ENCODE measurements around the gene FAM3C.
"Not testable (repeated sequence)": the region's sequence is repeated elsewhere in the genome, so short reads cannot be mapped to it uniquely, and the experiment has no call there.

The FAM3C gene

GRCh38 chr7:121428855-121429489, 32.9 kb upstream of the FAM3C start:
- Mint-ChIP-seq H3K27ac (no peak overlapping the region), H3K27me3 (peaks cover 9% of the 10 kb centered on the region), H3K4me3 (no peak overlapping the region), H3K4me1 (peaks cover 2% of the 10 kb centered on the region), H3K36me3 (ENCODE audit: low read depth) (no peaks in the 10 kb centered on the region), H3K9me3 (no peaks in the 10 kb centered on the region)
- DNase-seq: no peak
- no peak for ATAC-seq

- not testable (repeated sequence) for H3K36me3 Mint-ChIP-seq (ENCODE audit: low read depth); H3K27ac Mint-ChIP-seq; ATAC-seq; H3K4me1 Mint-ChIP-seq; H3K27me3 Mint-ChIP-seq; H3K9me3 Mint-ChIP-seq; H3K4me3 Mint-ChIP-seq; DNase-seq
Observed at GRCh38 chr7:121421743-121422142, 25.6 kb upstream of the FAM3C start.

GRCh38 chr7:121420976-121421375, 24.9 kb upstream of the FAM3C start:
- no peaks in the 10 kb centered on the region for H3K4me1 Mint-ChIP-seq
- no peaks in the 10 kb centered on the region for H3K36me3 Mint-ChIP-seq (ENCODE audit: low read depth)
- H3K27me3 Mint-ChIP-seq: peaks cover 10% of the 10 kb centered on the region
- H3K9me3 Mint-ChIP-seq: no peaks in the 10 kb centered on the region
- DNase-seq (no peak), ATAC-seq (no peak)
- H3K27ac Mint-ChIP-seq: no peak overlapping the region
- H3K4me3 Mint-ChIP-seq: no peak overlapping the region

- no peaks in the 10 kb centered on the region for H3K4me1 Mint-ChIP-seq
- H3K27me3 Mint-ChIP-seq: peaks cover 6% of the 10 kb centered on the region
- no peak overlapping the region for H3K4me3 Mint-ChIP-seq
- no peak overlapping the region for H3K27ac Mint-ChIP-seq
- ATAC-seq: no peak
- no peaks in the 10 kb centered on the region for H3K36me3 Mint-ChIP-seq (ENCODE audit: low read depth)
- DNase-seq: no peak
- no peaks in the 10 kb centered on the region for H3K9me3 Mint-ChIP-seq
Observed at GRCh38 chr7:121419201-121420148, 23.4 kb upstream of the FAM3C start.

GRCh38 chr7:121416533-121416932, 20.4 kb upstream of the FAM3C start:
- ATAC-seq: no peak

GRCh38 chr7:121414436-121414835, 18.3 kb upstream of the FAM3C start:
- Mint-ChIP-seq H3K27ac (no peak overlapping the region), H3K9me3 (no peaks in the 10 kb centered on the region), H3K4me1 (peaks cover 9% of the 10 kb centered on the region), H3K36me3 (ENCODE audit: low read depth) (no peaks in the 10 kb centered on the region), H3K4me3 (no peak overlapping the region), H3K27me3 (peaks cover 5% of the 10 kb centered on the region)
- DNase-seq (no peak), ATAC-seq (no peak)

More at GRCh38 chr7:121416533-121416932, 20.4 kb upstream of the FAM3C start:
- Mint-ChIP-seq H3K4me3 (no peak overlapping the region), H3K36me3 (ENCODE audit: low read depth) (no peaks in the 10 kb centered on the region), H3K4me1 (no peaks in the 10 kb centered on the region), H3K27me3 (peaks cover 5% of the 10 kb centered on the region), H3K9me3 (no peaks in the 10 kb centered on the region), H3K27ac (no peak overlapping the region)
- DNase-seq: no peak

GRCh38 chr7:121411597-121411979, 15.5 kb upstream of the FAM3C start:
- Mint-ChIP-seq H3K27me3 (peaks cover 5% of the 10 kb centered on the region), H3K36me3 (ENCODE audit: low read depth) (no peaks in the 10 kb centered on the region), H3K4me1 (peaks cover 9% of the 10 kb centered on the region), H3K9me3 (no peaks in the 10 kb centered on the region), H3K27ac (no peak overlapping the region), H3K4me3 (no peak overlapping the region)
- DNase-seq (no peak), ATAC-seq (no peak)

GRCh38 chr7:121410829-121411596, 14.9 kb upstream of the FAM3C start:
- H3K4me1 Mint-ChIP-seq: peaks cover 9% of the 10 kb centered on the region
- peaks cover 5% of the 10 kb centered on the region for H3K27me3 Mint-ChIP-seq
- no peak overlapping the region for H3K4me3 Mint-ChIP-seq
- no peaks in the 10 kb centered on the region for H3K36me3 Mint-ChIP-seq (ENCODE audit: low read depth)
- no peak overlapping the region for H3K27ac Mint-ChIP-seq
- no peaks in the 10 kb centered on the region for H3K9me3 Mint-ChIP-seq
- DNase-seq (no peak), ATAC-seq (no peak)

GRCh38 chr7:121406944-121407343, 10.8 kb upstream of the FAM3C start:
- Mint-ChIP-seq H3K27ac (no peak overlapping the region), H3K9me3 (no peaks in the 10 kb centered on the region), H3K4me1 (peaks cover 21% of the 10 kb centered on the region), H3K4me3 (no peak overlapping the region), H3K27me3 (peaks cover 5% of the 10 kb centered on the region), H3K36me3 (ENCODE audit: low read depth) (no peaks in the 10 kb centered on the region)
- DNase-seq (no peak), ATAC-seq (no peak)

- peaks cover 5% of the 10 kb centered on the region for H3K27me3 Mint-ChIP-seq
- DNase-seq: no peak
- no peak for ATAC-seq
Observed at GRCh38 chr7:121406461-121406860, 10.4 kb upstream of the FAM3C start.

GRCh38 chr7:121404348-121404747, 8.2 kb upstream of the FAM3C start:
- H3K4me1 Mint-ChIP-seq: peaks cover 12% of the 10 kb centered on the region
- no peak overlapping the region for H3K27ac Mint-ChIP-seq
- H3K4me3 Mint-ChIP-seq: no peak overlapping the region
- no peaks in the 10 kb centered on the region for H3K9me3 Mint-ChIP-seq
- ATAC-seq: no peak
- H3K27me3 Mint-ChIP-seq: peaks cover 5% of the 10 kb centered on the region
- no peak for DNase-seq
- no peaks in the 10 kb centered on the region for H3K36me3 Mint-ChIP-seq (ENCODE audit: low read depth)

More at GRCh38 chr7:121406461-121406860, 10.4 kb upstream of the FAM3C start:
- Mint-ChIP-seq H3K36me3 (ENCODE audit: low read depth) (no peaks in the 10 kb centered on the region), H3K27ac (no peak overlapping the region), H3K4me1 (peaks cover 21% of the 10 kb centered on the region), H3K9me3 (no peaks in the 10 kb centered on the region), H3K4me3 (no peak overlapping the region)

- no peak overlapping the region for H3K4me3 Mint-ChIP-seq
- no peaks in the 10 kb centered on the region for H3K9me3 Mint-ChIP-seq
- peak overlapping the region; percentile 37 for H3K27ac Mint-ChIP-seq
- peaks cover 12% of the 10 kb centered on the region for H3K4me1 Mint-ChIP-seq
- H3K27me3 Mint-ChIP-seq: peaks cover 5% of the 10 kb centered on the region
- H3K36me3 Mint-ChIP-seq (ENCODE audit: low read depth): no peaks in the 10 kb centered on the region
- peak; percentile 40 for ATAC-seq
- no peak for DNase-seq
Observed at GRCh38 chr7:121402701-121403100, 6.6 kb upstream of the FAM3C start.

- no peak overlapping the region for H3K4me3 Mint-ChIP-seq
- H3K27ac Mint-ChIP-seq: no peak overlapping the region
- H3K27me3 Mint-ChIP-seq: peaks cover 5% of the 10 kb centered on the region
- H3K36me3 Mint-ChIP-seq (ENCODE audit: low read depth): no peaks in the 10 kb centered on the region
- DNase-seq (no peak), ATAC-seq (no peak)
- H3K4me1 Mint-ChIP-seq: peaks cover 16% of the 10 kb centered on the region
- H3K9me3 Mint-ChIP-seq: no peaks in the 10 kb centered on the region
Observed at GRCh38 chr7:121401896-121402295, 5.8 kb upstream of the FAM3C start.

GRCh38 chr7:121398246-121398645, 2.1 kb upstream of the FAM3C start:
- ATAC-seq: no peak
- Mint-ChIP-seq H3K4me1 (peaks cover 33% of the 10 kb centered on the region), H3K4me3 (no peak overlapping the region), H3K9me3 (no peaks in the 10 kb centered on the region), H3K27me3 (no peaks in the 10 kb centered on the region), H3K36me3 (ENCODE audit: low read depth) (peaks cover 4% of the 10 kb centered on the region), H3K27ac (peak overlapping the region; percentile 20)
- no peak for DNase-seq

Data from activated naive CD8-positive, alpha-beta T cell treated with anti-CD3 and anti-CD28 coated beads, Interleukin-2, amount 50 U/mL, for 24 hours (primary cell).